ENCODE results near the gene TRIM45.
"Not testable (repeated sequence)": the region's sequence is repeated elsewhere in the genome, so short reads cannot be mapped to it uniquely, and the experiment has no call there.

TRIM45 gene

GRCh38 chr1:117120774-117121588, 568 bp downstream of the TRIM45 start:
- no peak for DNase-seq
- TF ChIP-seq POLR2A (IDR thresholded peaks at IDR 0.05; ENCODE audit: low read length) (no peak), GATA1 (IDR thresholded peaks at IDR 0.05; ENCODE audit: low read depth, low read length) (no peak)

DNA sequence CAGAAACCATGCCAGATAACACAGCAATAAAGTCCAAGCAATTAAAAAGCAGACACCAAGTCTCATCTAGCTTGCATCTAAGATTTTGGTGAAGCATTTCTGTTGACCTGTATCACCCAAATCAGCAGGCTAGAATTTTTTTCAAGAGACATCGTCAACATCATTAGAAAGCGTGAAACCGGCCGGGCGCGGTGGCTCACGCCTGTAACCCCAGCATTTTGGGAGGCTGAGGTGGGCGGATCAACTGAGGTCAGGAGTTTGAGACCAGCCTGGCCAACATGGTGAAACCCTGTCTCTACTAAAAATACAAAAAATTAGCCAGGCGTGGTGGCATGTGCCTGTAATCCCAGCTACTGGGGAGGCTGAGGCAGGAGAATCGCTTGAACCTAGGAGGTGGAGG, 2.4 kb downstream of the TRIM45 start:
- not testable (repeated sequence) for DNase-seq

- TF ChIP-seq POLR2A (IDR thresholded peaks at IDR 0.05; ENCODE audit: low read length) (no peak), GATA1 (IDR thresholded peaks at IDR 0.05; ENCODE audit: low read depth, low read length) (no peak)
- no peak for DNase-seq
These were observed 3.4 kb downstream of the TRIM45 start for GRCh38 chr1:117118137-117118536.

DNA sequence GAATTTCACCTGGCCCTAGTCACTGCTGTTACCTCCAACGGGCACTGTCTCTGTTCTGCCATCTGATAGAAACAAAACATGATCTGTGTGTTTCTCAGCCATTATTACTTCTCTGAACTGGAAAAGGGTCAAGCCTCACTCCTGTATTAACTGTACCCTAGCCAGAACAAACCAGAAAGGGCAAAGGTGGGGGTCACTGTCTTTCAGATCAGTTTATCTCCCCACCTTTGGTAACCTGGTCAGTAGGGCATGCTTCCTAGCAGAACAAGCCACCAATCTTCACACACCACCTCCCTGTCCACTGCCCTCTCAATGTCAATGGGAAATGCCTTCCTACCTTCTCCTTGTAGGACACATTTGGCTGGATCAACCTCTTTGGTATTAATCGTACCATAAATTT, 3.9 kb downstream of the TRIM45 start:
- DNase-seq, result no peak
- TF ChIP-seq GATA1 (IDR thresholded peaks at IDR 0.05; ENCODE audit: low read depth, low read length) (no peak), POLR2A (IDR thresholded peaks at IDR 0.05; ENCODE audit: low read length) (no peak)

GRCh38 chr1:117116784-117117130, 4.8 kb downstream of the TRIM45 start:
- TF ChIP-seq POLR2A (IDR thresholded peaks at IDR 0.05; ENCODE audit: low read length) (no peak), GATA1 (IDR thresholded peaks at IDR 0.05; ENCODE audit: low read depth, low read length) (no peak)
- no peak for DNase-seq

DNA sequence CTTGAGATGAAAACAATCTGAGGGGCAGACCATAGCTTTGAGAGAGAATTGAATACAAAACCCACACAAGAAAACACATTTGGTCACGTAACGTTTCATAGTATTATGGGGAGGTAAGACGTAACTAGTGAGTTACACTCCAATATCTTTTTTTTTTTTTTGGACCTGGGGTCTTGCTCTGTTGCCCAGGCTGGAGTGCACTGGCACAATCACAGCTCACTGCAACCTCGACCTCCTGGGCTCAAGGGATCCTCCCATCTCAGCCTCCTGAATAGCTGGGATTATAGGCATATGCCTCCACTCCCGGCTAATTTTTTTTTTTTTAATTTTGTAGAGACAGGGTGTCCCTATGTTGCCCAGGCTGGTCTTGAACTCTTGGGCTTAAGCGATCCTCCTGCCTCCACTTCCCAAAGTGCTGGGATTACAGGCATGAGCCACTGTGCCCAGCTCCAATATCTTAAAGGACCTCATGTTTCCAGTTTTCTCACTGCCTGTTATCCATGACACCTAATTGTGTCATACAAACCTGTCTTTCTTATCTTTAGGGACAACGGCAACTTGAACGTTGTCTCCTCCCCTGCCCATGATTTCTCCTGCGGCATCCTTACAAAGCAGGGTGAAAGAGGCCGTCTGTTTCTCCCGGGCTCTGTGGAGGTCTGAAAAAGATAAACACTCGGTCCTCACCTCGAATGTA, 5.3 kb downstream of the TRIM45 start:
- TF ChIP-seq POLR2A (IDR thresholded peaks at IDR 0.05; ENCODE audit: low read length) (no peak), GATA1 (IDR thresholded peaks at IDR 0.05; ENCODE audit: low read depth, low read length) (no peak)
- no peak for DNase-seq

GRCh38 chr1:117114877-117115276, 6.7 kb downstream of the TRIM45 start:
- peak in 1 of 2 experiments; percentile 9 for DNase-seq
- no peak for TF ChIP-seq POLR2A (IDR thresholded peaks at IDR 0.05; ENCODE audit: low read length)
- TF ChIP-seq GATA1 (IDR thresholded peaks at IDR 0.05; ENCODE audit: low read depth, low read length), result no peak

- TF ChIP-seq GATA1 (IDR thresholded peaks at IDR 0.05; ENCODE audit: low read depth, low read length) (no peak), POLR2A (IDR thresholded peaks at IDR 0.05; ENCODE audit: low read length) (no peak)
- DNase-seq, result no peak
These were observed 8.3 kb downstream of the TRIM45 start for GRCh38 chr1:117113199-117113598.

GRCh38 chr1:117112047-117112717, 9.4 kb downstream of the TRIM45 start:
- no peak for DNase-seq
- TF ChIP-seq POLR2A (IDR thresholded peaks at IDR 0.05; ENCODE audit: low read length), result no peak
- no peak for TF ChIP-seq GATA1 (IDR thresholded peaks at IDR 0.05; ENCODE audit: low read depth, low read length)

DNA sequence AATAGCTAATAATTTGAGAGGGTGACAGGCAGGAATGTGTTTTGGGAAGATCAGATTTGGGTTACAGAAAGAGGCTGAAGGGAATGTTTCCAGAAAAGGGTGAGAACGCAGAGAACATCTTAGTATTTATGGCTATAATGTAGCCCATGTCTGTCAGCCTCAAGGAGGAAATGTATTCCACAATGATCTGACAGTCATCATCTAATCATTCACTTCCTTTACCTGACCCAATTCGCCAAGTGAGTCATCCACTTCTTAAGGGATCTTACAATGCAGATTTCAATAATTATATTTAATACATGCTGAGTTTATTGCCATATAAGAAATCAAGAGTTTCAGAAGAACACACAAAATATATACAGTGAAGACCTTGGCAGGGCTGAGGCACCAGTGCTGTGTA, 10.8 kb downstream of the TRIM45 start:
- no peak for TF ChIP-seq GATA1 (IDR thresholded peaks at IDR 0.05; ENCODE audit: low read depth, low read length)
- no peak for TF ChIP-seq POLR2A (IDR thresholded peaks at IDR 0.05; ENCODE audit: low read length)
- DNase-seq, result no peak

- no peak for DNase-seq
- TF ChIP-seq POLR2A (IDR thresholded peaks at IDR 0.05; ENCODE audit: low read length) (no peak), GATA1 (IDR thresholded peaks at IDR 0.05; ENCODE audit: low read depth, low read length) (no peak)
These were observed 14.2 kb downstream of the TRIM45 start for GRCh38 chr1:117107364-117107763.

- TF ChIP-seq POLR2A (IDR thresholded peaks at IDR 0.05; ENCODE audit: low read length), result no peak
- no peak for TF ChIP-seq GATA1 (IDR thresholded peaks at IDR 0.05; ENCODE audit: low read depth, low read length)
- DNase-seq, result no peak
These were observed 15.1 kb downstream of the TRIM45 start for GRCh38 chr1:117106478-117106877.

DNA sequence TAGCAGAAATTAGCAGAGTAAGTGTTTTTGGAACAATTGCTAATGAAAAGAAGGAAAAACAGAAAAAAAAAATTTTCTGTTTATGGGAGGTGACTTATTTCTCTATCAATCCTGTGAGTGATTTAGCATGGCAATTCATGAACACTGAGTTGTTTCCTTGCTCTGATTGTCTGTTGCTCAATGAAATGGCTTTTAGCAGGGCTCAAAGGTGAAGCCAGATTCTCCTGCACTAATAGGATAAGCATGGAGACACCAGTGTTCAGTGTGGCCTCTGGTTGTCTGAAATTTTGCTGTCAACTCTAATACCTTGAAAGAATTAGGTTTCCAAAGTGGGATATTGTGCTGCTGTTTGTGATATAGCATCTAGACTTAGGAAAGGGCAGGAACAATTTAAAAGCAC, 15.8 kb downstream of the TRIM45 start:
- no peak for DNase-seq
- TF ChIP-seq POLR2A (IDR thresholded peaks at IDR 0.05; ENCODE audit: low read length) (no peak), GATA1 (IDR thresholded peaks at IDR 0.05; ENCODE audit: low read depth, low read length) (no peak)

DNA sequence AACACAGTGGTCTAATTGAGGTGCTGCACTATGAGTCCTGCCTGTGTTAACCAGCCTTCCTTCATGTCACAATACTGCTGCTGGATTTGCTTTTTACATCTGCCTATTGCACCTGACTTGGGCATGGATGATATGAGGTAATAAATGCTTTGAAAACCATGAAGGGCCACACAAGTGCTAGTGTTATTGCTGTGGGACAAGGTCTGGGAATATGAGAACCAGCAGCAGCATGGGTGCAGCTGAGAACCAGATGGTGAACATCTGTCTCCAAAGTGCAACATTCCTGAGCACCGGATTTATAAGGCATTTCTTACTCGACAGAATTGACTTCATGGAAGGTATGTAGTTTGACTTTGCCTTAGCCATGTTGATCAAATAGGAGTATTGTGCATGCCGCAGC, 16.6 kb downstream of the TRIM45 start:
- DNase-seq, result no peak

DNA sequence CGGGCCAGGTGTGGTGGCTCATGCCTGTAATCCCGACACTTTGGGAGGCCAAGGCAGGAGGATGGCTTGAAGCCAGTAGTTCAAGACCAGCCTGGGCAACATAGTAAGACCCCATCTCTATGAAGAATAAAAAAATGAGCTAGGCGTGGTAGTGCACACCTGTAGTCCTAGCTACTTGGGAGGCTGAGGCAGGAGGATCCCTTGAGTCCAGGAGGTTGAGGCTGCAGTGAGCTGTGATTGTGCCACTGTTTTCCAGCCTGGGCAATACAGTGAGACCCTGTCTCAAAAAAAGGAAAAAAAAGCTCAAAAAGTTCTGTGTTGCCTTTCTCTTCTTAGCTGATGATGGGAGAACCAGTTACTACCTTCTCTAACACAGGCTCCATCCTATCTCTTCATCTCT, 19.7 kb downstream of the TRIM45 start:
- not testable (repeated sequence) for DNase-seq

More for the DNA sequence above, 16.6 kb downstream of the TRIM45 start:
- TF ChIP-seq POLR2A (IDR thresholded peaks at IDR 0.05; ENCODE audit: low read length) (no peak), GATA1 (IDR thresholded peaks at IDR 0.05; ENCODE audit: low read depth, low read length) (no peak)

All from erythroblast (primary cell).